GM18507 (cell line): ENCODE results near the gene FOXC1.

ENCODE experiments used
- DNase-seq: peaks from one replicate; pipeline ENCODE4 v3.0.0; 2011; ENCODE audit warnings: low read depth; ENCODE audit not compliant: insufficient read length; ENCODE audit errors: extremely low spot score
- FAIRE-seq: peaks from 2 replicates; lab custom pipeline; 2011; peaks lifted over from hg19 to GRCh38; lab: Jason Lieb, UNC

FOXC1 gene

DNA sequence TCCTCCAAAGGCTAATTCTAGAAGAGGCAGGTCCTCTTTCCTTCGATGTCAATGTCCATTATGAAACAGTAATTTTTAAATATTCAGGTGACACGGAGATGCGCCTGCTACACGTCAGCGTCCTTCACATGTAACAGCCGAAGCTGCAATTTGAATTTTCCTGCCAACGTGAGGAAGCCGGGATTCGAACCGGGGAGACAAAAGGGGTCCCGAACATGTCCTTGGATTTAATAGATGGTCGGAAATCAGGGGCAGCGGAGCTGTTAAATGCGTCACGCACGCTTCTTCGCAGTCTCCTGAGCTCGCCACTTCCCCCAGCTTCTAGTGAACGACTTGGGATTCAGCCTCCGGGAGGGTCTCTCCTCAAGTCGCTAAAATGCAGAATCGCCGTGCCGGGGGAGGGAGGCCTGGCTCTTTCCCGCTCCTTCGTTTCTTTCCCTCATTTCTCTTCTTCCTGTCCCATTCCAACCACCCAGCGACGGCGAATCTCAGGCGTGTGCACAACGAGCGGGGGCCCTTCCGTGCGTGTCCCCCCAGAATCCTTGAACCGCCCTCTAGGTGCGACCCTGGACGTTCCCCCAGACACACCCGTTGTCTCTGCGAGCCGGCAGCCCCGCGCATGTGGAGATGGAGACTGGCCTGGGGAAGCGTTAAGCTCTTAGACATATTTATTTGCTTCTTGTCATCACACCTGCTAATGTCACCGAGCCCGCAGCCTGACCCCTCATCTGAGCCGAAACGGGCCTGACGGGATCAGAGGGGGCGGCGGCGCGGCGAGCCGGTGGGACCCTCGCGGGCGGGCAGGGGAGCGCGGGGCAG lies 1.3 kb upstream of the FOXC1 start:
- DNase-seq, result no peak
- FAIRE-seq, result no peak

DNA sequence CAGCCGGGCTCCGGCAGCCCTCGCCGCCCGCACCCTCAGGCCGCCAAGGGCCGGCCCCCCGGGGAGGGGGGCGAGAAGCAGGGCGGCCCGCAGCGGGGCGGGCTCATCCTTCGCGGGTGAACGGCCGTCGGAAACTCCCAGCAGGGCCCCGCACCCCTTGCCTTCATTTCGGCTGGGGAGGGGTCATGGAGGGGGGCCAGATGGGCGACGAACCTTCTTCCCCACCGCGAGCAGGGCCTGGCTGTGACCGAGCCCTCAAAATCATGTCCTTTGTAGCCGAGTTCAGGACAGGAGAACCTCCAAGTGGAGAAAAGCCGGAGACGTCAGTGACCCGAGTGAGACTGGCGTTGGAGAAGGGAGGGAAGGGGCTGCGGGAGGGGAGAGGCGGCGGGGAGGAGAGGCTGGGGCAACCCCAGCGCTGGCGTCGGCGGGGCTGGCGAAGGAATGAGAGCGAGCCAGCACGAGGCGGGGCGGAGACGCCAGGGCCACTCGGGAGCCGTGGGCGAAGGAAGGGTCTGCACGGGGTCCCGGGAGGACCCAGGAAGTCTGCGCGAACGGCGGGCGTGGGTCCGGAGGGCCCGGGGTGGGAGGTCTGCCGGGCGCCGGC lies 571 bp upstream of the FOXC1 start:
- FAIRE-seq (no peak), DNase-seq (no peak)

DNA sequence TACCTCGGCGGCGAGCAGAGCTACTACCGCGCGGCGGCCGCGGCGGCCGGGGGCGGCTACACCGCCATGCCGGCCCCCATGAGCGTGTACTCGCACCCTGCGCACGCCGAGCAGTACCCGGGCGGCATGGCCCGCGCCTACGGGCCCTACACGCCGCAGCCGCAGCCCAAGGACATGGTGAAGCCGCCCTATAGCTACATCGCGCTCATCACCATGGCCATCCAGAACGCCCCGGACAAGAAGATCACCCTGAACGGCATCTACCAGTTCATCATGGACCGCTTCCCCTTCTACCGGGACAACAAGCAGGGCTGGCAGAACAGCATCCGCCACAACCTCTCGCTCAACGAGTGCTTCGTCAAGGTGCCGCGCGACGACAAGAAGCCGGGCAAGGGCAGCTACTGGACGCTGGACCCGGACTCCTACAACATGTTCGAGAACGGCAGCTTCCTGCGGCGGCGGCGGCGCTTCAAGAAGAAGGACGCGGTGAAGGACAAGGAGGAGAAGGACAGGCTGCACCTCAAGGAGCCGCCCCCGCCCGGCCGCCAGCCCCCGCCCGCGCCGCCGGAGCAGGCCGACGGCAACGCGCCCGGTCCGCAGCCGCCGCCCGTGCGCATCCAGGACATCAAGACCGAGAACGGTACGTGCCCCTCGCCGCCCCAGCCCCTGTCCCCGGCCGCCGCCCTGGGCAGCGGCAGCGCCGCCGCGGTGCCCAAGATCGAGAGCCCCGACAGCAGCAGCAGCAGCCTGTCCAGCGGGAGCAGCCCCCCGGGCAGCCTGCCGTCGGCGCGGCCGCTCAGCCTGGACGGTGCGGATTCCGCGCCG lies 994 bp downstream of the FOXC1 start:
- FAIRE-seq (no peak), DNase-seq (no peak)

DNA sequence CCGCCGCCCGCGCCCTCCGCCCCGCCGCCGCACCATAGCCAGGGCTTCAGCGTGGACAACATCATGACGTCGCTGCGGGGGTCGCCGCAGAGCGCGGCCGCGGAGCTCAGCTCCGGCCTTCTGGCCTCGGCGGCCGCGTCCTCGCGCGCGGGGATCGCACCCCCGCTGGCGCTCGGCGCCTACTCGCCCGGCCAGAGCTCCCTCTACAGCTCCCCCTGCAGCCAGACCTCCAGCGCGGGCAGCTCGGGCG lies 1.5 kb downstream of the FOXC1 start:
- DNase-seq (no peak), FAIRE-seq (no peak)

DNA sequence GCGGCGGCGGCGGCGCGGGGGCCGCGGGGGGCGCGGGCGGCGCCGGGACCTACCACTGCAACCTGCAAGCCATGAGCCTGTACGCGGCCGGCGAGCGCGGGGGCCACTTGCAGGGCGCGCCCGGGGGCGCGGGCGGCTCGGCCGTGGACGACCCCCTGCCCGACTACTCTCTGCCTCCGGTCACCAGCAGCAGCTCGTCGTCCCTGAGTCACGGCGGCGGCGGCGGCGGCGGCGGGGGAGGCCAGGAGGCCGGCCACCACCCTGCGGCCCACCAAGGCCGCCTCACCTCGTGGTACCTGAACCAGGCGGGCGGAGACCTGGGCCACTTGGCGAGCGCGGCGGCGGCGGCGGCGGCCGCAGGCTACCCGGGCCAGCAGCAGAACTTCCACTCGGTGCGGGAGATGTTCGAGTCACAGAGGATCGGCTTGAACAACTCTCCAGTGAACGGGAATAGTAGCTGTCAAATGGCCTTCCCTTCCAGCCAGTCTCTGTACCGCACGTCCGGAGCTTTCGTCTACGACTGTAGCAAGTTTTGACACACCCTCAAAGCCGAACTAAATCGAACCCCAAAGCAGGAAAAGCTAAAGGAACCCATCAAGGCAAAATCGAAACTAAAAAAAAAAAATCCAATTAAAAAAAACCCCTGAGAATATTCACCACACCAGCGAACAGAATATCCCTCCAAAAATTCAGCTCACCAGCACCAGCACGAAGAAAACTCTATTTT lies 2.0 kb downstream of the FOXC1 start:
- no peak for DNase-seq
- no peak for FAIRE-seq

DNA sequence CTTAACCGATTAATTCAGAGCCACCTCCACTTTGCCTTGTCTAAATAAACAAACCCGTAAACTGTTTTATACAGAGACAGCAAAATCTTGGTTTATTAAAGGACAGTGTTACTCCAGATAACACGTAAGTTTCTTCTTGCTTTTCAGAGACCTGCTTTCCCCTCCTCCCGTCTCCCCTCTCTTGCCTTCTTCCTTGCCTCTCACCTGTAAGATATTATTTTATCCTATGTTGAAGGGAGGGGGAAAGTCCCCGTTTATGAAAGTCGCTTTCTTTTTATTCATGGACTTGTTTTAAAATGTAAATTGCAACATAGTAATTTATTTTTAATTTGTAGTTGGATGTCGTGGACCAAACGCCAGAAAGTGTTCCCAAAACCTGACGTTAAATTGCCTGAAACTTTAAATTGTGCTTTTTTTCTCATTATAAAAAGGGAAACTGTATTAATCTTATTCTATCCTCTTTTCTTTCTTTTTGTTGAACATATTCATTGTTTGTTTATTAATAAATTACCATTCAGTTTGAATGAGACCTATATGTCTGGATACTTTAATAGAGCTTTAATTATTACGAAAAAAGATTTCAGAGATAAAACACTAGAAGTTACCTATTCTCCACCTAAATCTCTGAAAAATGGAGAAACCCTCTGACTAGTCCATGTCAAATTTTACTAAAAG lies 2.7 kb downstream of the FOXC1 start:
- FAIRE-seq, result no peak
- no peak for DNase-seq

DNA sequence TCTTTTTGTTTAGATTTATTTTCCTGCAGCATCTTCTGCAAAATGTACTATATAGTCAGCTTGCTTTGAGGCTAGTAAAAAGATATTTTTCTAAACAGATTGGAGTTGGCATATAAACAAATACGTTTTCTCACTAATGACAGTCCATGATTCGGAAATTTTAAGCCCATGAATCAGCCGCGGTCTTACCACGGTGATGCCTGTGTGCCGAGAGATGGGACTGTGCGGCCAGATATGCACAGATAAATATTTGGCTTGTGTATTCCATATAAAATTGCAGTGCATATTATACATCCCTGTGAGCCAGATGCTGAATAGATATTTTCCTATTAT lies 3.2 kb downstream of the FOXC1 start:
- DNase-seq, result no peak
- no peak for FAIRE-seq

DNA sequence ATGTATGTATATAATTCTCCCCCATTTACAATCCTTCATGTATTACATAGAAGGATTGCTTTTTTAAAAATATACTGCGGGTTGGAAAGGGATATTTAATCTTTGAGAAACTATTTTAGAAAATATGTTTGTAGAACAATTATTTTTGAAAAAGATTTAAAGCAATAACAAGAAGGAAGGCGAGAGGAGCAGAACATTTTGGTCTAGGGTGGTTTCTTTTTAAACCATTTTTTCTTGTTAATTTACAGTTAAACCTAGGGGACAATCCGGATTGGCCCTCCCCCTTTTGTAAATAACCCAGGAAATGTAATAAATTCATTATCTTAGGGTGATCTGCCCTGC lies 3.6 kb downstream of the FOXC1 start:
- no peak for DNase-seq

DNA sequence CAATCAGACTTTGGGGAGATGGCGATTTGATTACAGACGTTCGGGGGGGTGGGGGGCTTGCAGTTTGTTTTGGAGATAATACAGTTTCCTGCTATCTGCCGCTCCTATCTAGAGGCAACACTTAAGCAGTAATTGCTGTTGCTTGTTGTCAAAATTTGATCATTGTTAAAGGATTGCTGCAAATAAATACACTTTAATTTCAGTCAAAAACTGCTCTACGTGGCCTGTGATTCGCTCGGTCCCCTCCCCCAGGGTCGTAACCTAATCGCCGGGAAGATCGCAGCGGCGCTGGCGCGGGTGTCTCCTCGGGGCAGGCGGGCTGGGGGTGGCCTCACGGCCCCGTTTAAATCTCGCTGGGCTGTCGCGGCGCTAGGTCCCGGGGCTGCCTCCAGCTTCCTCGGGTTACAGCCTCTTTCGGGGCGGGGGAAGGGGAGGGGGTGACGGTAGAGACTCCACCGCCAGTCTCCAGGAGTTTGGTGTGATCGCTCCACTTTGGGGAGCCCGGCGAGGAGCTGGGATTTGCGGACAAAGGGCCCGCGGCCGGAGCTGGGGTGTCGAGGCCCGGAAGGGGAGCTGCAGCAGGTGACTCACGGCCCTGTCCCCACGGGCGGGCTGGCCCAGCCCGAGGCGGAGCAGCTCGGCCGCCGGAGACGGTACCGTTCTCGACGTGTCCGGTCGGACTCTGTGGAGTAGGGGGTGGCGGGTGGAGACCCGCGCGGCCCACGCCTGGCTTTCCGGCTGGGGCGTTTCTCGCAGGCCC lies 4.2 kb downstream of the FOXC1 start:
- DNase-seq (no peak), FAIRE-seq (no peak)

More for the DNA sequence above, 3.6 kb downstream of the FOXC1 start:
- no peak for FAIRE-seq

DNA sequence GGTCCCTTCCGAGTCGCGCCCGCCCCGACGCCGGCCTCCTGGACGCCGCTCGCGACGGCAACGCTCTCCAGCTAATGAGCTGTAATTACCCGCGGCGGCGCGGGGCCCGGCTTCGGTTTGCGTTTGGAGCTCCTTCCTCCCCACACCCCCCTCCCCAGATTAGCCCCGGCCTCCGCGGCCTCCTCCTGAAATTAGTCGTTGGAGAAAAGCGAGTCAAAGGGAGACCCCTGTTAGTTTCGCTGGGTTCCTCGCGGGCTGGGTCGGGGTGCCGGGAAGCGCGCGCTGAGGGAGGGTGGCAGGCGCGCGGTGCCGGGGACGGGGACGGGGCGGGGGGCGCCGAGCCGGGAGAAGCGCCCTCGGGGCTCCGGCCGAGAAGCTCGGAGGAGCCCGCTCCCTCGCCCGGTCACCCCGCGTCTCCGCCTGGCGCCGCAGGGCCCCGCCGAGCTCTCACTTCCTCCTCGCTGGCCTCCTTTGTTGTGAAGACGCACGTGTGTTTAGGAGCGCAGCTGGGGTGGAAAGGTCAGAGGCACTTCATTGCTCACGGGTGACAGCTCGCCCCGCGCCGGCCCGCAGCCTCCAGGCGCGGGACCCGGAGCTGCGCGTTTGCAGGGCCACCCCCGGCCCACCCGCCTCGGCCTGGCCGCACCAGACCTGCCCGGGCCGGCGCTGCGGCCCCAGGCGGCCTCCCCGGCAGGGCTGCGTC lies 4.9 kb downstream of the FOXC1 start:
- DNase-seq (no peak), FAIRE-seq (no peak)

DNA sequence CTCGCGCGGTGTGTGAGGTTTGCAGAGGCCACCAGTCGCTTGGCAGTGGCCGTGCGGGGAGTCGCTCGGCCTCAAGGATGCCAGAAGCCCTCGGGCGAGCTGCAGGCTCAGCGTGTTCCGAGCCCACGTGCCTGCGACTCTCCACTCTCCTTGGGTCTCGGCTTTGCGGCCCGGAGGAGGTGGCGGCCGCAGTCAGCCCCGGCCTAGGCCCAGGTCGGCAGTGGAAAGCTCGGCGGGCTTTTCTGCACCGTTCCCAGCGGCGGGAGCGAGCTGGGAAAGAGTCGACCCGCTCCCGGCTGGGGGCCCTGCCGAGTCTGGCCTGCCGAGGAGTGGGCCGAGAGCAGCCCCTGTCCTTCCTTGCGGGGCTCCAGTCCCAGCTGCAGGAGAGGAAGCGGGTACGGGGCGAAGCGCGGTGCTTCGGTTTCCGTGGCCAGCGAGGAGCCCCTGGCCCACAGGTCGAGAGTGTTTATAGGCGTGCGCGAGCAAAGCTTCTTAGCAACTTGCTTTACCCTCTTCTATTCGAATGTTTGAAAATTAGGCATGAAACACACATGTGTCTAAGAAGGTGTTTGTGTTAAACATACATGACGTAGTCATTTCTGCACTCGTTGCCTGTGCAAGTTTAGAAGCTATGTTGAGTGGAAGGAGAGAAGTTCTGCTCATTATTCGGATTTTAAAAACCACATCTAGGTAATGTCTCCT lies 5.6 kb downstream of the FOXC1 start:
- DNase-seq (no peak), FAIRE-seq (no peak)

DNA sequence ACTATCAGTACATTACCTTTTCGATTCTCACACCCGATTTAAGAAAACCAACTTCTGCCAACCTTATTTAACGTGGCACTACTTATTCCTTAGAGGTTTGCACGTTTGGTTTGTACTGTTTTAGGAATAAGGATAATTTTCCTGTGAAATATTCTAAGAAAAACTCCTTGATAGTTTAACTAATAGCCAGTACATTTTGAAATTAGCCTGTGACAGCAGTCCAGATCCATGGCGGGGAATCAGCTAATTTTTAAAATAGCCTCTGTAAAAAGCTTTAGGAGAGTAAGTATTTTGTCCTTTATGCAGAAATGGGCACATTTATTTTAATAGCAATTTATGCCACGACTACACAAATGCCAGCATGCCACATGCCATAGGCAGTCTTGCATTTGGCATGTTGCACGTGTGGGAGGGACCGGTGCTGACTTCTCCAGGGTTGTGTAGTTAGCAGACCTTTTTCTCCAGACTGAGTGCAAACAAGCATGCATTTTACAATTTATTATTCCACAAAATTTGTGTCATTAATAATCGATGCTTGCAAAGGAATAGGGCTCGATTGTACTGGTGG lies 6.2 kb downstream of the FOXC1 start:
- FAIRE-seq, result no peak
- DNase-seq, result no peak

DNA sequence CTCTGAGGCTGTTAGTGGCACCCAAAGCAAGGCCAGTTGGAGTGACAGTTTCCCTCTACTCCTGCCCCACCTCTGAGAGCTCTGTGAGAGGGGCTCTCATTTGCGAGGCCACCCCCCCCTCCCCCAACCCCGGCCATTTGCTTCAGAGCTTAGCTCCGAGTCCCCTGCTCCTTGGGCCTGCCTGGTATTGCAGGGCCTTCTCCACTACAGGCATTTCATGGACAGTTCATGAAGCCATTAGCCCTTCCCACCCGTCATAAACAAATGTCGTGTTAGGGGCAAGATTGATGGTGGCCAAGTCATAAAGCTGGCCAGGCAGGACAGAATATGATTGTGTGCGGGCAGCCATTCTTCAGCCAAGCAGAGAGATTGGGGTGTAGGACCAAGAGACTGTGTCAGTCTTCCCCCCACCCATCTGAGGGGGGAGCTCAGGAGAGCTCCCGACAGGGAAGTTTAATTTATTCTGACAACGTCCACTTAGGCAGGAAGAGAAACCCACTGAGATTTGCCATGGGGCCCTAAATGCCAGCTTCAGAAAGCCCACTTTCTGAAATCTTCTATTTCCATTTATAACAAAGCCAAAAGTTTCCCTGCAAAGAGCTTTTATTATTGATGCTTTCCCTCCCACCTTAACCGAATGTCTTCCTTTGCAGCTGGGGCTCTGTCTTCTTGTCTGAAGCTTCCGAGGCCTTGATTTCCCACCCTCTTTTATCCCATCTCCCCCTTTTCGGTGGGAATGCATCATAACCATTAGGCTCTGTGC lies 7.2 kb downstream of the FOXC1 start:
- FAIRE-seq, result no peak

DNA sequence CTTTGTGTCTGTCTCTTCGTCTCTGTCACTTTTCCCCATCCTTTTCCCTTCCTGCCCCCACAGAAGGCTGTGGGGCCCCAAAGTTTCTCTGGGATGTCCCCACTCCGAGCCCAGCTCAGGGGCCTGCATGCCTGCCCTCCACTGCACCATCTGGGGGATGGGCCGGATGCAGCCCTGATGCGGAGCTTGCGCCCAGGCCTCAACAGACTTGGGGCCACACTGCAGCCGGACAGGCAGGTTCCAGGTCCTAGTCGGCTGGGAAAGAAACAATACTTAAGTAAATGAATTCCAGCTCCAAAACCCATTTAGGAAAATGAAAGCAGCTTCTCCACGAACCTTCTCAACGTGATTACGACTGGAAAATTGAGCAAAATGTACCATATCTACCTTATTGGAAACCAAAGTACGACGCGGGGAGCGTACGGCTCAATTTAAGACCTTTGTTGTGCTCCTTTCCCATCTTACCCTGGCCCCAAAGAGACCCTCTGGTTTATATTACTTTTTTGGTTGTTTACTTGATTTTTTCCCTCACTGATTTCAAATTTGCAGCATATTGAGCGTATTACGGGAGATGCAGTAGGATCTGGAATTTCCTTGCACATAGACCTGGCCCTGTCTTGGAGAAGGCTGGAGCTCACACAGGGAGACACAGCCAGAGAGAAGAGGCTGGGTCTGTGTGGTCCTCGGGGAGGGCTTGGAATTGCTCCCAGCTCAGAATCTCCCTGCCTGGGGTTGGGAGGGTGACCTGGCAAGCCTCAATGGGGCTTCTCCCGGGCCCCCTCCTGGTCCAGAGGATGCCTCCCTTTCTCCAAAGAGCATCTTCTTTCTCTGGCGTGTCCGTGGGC lies 8.0 kb downstream of the FOXC1 start:
- DNase-seq, result no peak
- FAIRE-seq, result no peak

More for the DNA sequence above, 7.2 kb downstream of the FOXC1 start:
- DNase-seq, result no peak

DNA sequence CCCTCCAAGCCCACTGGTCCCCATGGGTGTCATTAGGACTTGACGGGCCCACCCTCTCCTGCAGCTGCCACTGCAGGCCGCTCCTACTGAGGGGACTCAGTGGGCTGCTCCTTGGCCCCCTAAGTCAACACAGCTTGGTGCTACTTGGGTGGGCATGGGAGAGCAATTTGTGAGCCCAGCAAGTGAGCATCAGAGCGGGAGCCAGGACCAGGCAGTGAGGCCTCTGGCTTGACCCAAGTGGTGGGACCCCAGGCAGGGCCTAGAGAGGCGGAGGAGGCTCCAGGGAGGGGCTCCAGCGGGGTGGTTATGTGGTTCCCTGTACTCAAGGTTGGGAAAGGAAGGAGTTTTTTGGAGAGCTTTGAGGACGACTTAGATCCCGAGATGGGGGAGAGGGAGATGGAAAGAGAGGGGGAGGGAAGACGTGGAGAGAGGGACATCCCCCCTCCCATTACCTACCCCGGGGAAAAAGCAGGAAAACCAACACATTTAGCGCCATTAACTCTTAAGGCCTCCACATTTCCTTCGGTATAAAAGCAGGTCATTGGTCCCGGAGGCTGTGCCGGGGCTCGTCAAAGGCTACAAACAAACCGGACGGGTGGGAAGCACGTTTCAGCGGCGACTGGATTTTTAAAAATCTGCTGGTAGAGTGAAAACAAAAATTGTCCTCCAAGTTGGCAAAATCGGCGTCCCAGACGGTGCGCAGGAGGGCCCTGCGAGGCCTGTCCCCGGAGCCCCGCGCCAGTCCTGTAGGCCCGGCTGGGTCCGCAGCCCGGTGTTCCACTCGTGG lies 8.8 kb downstream of the FOXC1 start:
- FAIRE-seq, result no peak
- DNase-seq, result no peak
